PFSK-1 (cell line): ENCODE results near the gene FASTK.

Experiments
- POLR2AphosphoS5 ChIP-seq: IDR thresholded peaks from 2 replicates; pipeline ENCODE4 v1.6.1; 2012; ENCODE audit warnings: low read depth, mild to moderate bottlenecking, control low read depth, low read length, moderate library complexity
- SIN3A ChIP-seq: IDR thresholded peaks from 2 replicates; pipeline ENCODE4 v1.6.1; 2012; ENCODE audit warnings: mild to moderate bottlenecking, low read length, moderate library complexity, borderline replicate concordance; ENCODE audit not compliant: insufficient read depth
- TAF1 ChIP-seq: IDR thresholded peaks from 2 replicates; pipeline ENCODE4 v1.6.1; 2012; ENCODE audit warnings: low read length, control low read depth, borderline replicate concordance; ENCODE audit not compliant: insufficient read depth
- TF ChIP-seq, protein P1 (sequence below), 2 experiments: IDR thresholded peaks; 2 replicates each; pipeline versions ENCODE4 v1.6.1 to v1.8.0; 2011 to 2012; ENCODE audit warnings: low read depth in 2 of 2, low read length in 2 of 2, control low read depth in 1 of 2, inconsistent platforms in 1 of 2, mild to moderate bottlenecking in 1 of 2, moderate library complexity in 1 of 2; ENCODE audit not compliant: insufficient read depth in 1 of 2

DNA sequence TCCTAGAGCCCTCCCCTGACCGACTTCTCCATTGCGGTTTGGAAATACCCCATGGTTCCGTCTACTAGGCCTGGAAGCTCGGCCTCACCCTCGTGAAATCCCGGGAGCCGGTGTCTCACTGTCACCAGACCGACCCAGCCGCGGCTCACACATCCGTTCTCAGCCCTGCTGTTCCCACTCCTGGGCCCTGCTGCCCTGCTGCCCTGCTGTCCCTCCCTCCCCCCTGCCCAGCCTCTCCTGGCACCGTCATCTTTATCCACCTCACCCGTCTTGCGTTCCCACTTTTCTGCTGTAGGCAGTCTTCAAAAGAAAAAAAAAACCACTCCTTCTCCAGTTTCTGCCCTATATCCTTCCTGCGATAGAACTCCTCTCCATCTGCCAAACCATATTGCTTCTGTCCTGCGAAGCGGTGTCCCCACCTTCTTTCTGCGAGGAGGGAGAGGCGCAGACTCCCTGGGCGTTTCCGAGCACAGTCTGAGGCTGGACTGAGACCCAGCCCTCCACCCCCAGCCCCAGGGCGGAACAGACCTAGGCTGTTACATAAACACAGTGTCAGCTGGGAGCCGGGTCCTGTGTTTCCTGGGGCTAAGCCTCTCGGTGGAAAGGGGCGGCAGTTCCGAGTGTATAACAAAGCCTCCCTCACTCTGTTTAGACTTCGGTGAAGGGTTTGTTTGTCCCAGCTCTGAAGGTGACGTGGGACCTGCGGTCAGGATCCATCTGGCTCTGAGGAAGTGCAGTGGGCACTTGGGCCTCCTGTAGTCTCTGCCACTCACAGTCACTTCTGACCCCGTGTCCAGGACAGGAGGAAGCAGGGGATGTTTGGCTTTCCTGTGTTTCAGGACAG is 8.5 kb upstream of the FASTK start:
- TF ChIP-seq POLR2AphosphoS5 (no peak), TAF1 (no peak), SIN3A (no peak; the same call in 1 of the 2 replicates)
- TF ChIP-seq, protein P1, sequence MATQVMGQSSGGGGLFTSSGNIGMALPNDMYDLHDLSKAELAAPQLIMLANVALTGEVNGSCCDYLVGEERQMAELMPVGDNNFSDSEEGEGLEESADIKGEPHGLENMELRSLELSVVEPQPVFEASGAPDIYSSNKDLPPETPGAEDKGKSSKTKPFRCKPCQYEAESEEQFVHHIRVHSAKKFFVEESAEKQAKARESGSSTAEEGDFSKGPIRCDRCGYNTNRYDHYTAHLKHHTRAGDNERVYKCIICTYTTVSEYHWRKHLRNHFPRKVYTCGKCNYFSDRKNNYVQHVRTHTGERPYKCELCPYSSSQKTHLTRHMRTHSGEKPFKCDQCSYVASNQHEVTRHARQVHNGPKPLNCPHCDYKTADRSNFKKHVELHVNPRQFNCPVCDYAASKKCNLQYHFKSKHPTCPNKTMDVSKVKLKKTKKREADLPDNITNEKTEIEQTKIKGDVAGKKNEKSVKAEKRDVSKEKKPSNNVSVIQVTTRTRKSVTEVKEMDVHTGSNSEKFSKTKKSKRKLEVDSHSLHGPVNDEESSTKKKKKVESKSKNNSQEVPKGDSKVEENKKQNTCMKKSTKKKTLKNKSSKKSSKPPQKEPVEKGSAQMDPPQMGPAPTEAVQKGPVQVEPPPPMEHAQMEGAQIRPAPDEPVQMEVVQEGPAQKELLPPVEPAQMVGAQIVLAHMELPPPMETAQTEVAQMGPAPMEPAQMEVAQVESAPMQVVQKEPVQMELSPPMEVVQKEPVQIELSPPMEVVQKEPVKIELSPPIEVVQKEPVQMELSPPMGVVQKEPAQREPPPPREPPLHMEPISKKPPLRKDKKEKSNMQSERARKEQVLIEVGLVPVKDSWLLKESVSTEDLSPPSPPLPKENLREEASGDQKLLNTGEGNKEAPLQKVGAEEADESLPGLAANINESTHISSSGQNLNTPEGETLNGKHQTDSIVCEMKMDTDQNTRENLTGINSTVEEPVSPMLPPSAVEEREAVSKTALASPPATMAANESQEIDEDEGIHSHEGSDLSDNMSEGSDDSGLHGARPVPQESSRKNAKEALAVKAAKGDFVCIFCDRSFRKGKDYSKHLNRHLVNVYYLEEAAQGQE (IDR thresholded peaks at IDR 0.05; ENCODE audit: insufficient read depth in 1 of 2, low read depth in 2 of 2, low read length in 2 of 2): no peak
